CD4-positive, alpha-beta T cell (primary cell): Measurements from ENCODE around the gene RETREG3. TPM values are rescaled to one million over a fixed set of nuclear protein-coding genes. Genes with fewer than 3 reads are reported as not detected.

Source experiments
- ATAC-seq: fragments of 200-7000 bp; cut with Tn5 transposase; one replicate; pipeline ENCODE4 v1.10.0; 2022; ENCODE audit warnings: mild to moderate bottlenecking; ENCODE audit not compliant: poor library complexity
- CTCF ChIA-PET: fragments of 350-600 bp; sonication (Branson Sonifier 250); formaldehyde crosslinking; loops from one replicate; lab custom pipeline; 2021; ENCODE audit warnings: antibody characterized with exemption, inconsistent platforms; lab: Charles Lee
- POLR2A ChIA-PET: fragments of 350-600 bp; sonication (Branson Sonifier 250); formaldehyde crosslinking; loops from one replicate; lab custom pipeline; 2021; ENCODE audit warnings: antibody characterized with exemption, inconsistent platforms; lab: Charles Lee
- DNase-seq, 14 experiments: peaks; one replicate each; pipeline ENCODE4 v3.0.0-alpha.2; 2013 to 2020; ENCODE audit warnings: mixed read lengths in 2 of 14
- H3K27ac ChIP-seq, 2 donors: one replicate each; pipeline versions ENCODE4 v1.5.1 to v1.7.0; 2013; ENCODE audit warnings: low read length in 2 of 2, low read depth in 1 of 2, mild to moderate bottlenecking in 1 of 2
- H3K27me3 ChIP-seq, 2 experiments: 1 replicate in 1 of 2; 2 replicates in 1 of 2; pipeline versions ENCODE4 v1.6.1 to v1.7.0; 2013; ENCODE audit warnings: low read length in 2 of 2, control low read depth in 1 of 2, mild to moderate bottlenecking in 1 of 2, moderate library complexity in 1 of 2; ENCODE audit not compliant: insufficient read depth in 2 of 2, control insufficient read depth in 1 of 2
- H3K36me3 ChIP-seq: one replicate; pipeline ENCODE4 v1.6.1; 2013; ENCODE audit warnings: low read length, control low read depth; ENCODE audit not compliant: insufficient read depth
- H3K4me1 ChIP-seq: one replicate; pipeline ENCODE4 v1.6.1; 2013; ENCODE audit warnings: low read length, control low read depth; ENCODE audit not compliant: insufficient read depth
- H3K4me3 ChIP-seq: one replicate; pipeline ENCODE4 v1.5.1; 2013; ENCODE audit warnings: mild to moderate bottlenecking, low read length, moderate library complexity
- H3K9me3 ChIP-seq, 2 experiments: 1 replicate in 1 of 2; 2 replicates in 1 of 2; pipeline versions ENCODE4 v1.6.1 to v1.7.0; 2013; ENCODE audit warnings: low read length in 2 of 2, mild to moderate bottlenecking in 2 of 2, control low read depth in 1 of 2, moderate library complexity in 1 of 2; ENCODE audit not compliant: control insufficient read depth in 1 of 2, insufficient read depth in 1 of 2
- H3K27ac Mint-ChIP-seq: one replicate; pipeline ENCODE4 v1.8.0; 2020; ENCODE audit warnings: mixed read lengths
- H3K27me3 Mint-ChIP-seq: one replicate; pipeline ENCODE4 v1.8.0; 2021; ENCODE audit warnings: mixed read lengths
- H3K36me3 Mint-ChIP-seq: one replicate; pipeline ENCODE4 v1.8.0; 2021; ENCODE audit warnings: low read depth, mixed read lengths
- H3K4me1 Mint-ChIP-seq: one replicate; pipeline ENCODE4 v1.8.0; 2021; ENCODE audit warnings: low read depth, mixed read lengths
- H3K4me3 Mint-ChIP-seq: one replicate; pipeline ENCODE4 v1.8.0; 2020; ENCODE audit warnings: mild to moderate bottlenecking, mixed read lengths
- H3K9me3 Mint-ChIP-seq: one replicate; pipeline ENCODE4 v1.8.0; 2020; ENCODE audit warnings: mixed read lengths
- CTCF ChIP-seq: fragments of 200-600 bp; IDR thresholded peaks from one replicate; pipeline ENCODE4 v1.8.0; 2022; ENCODE audit warnings: antibody characterized with exemption, mild to moderate bottlenecking
- intact Hi-C, 2 experiments: fragments of 100-400 bp; cut with DNase I in 1 of 2; cut with micrococcal nuclease in 1 of 2; formaldehyde crosslinking; loops; one replicate each; pipeline versions ENCODE4 v1.15.1 to v1.9.0; 2023 to 2025; cut with DNase I, micrococcal nuclease
- polyA plus RNA-seq, 2 donors: library from polyadenylated mRNA; unstranded; fragments of 120-200 nt; gene quantifications; one replicate each; pipeline ENCODE4 v1.2.1, GENCODE V29; 2013
- total RNA-seq, 174 experiments: library from RNA in 2 of 174; stranded (reverse) in 2 of 174; gene quantifications; one replicate each; pipeline ENCODE4 v1.2.3 and lab custom pipeline; 2021 to 2026

Gene RETREG3
- 10 to 100 TPM; 46.7 to 48.7 TPM for total RNA-seq
- polyA plus RNA-seq (2013, experiment 1 of 2): 54.7 TPM
- polyA plus RNA-seq (2013, experiment 2 of 2): 64.9 TPM
- 38.9 to 232 (median 151) reads per million in 172 experiments for total RNA-seq (lab: John Stamatoyannopoulos, UW)

GRCh38 chr17:42609182-42609813, at the start of gene RETREG3, which contains the start of gene TUBG1:
TSS of gene RETREG3 (minus strand) at chr17:42609374. CDS start at chr17:42609324, 50 bp downstream.
TSS of gene TUBG1 (plus strand) at chr17:42609683. CDS start at chr17:42609738, 55 bp downstream.
- DNase-seq (peak; percentile 97 to 100 (median 99)), ATAC-seq (peak; percentile 90)
- intact Hi-C loops: loop anchor here (1.0 to 2.0 kb wide), 4 partner anchors 42 to 222 kb away; partner anchors contain the start of gene MLX (in 1 of the 2)
- no peaks in the 10 kb centered on the region for H3K9me3 Mint-ChIP-seq
- Histone ChIP-seq H3K4me1 (peaks cover 40% of the 10 kb centered on the region), H3K9me3 (no peaks in the 10 kb centered on the region), H3K27ac (peak within 1 kb of the TSS; percentile 92 to 96), H3K4me3 (peak within 1 kb of the TSS; percentile 100), H3K36me3 (peaks cover 31% of the 10 kb centered on the region), H3K27me3 (no peaks in the 10 kb centered on the region)
- peaks cover 61% of the 10 kb centered on the region for H3K36me3 Mint-ChIP-seq
- H3K27me3 Mint-ChIP-seq: no peaks in the 10 kb centered on the region
- no peak for TF ChIP-seq CTCF
- peak within 1 kb of the TSS; percentile 100 for H3K4me3 Mint-ChIP-seq
- POLR2A ChIA-PET: interaction anchor here (0.5 to 2.8 kb wide), 38 partner anchors 9 to 920 kb away, joined by 3 to 42 read pairs (median 4); partner anchors contain the start of genes BECN1, CAVIN1, CNTD1 and COA3
- H3K4me1 Mint-ChIP-seq: peaks cover 51% of the 10 kb centered on the region
- CTCF ChIA-PET: interaction anchor here (0.6 to 3.0 kb wide), 4 partner anchors 31 to 154 kb away, joined by 3 to 26 read pairs (median 3); partner anchors contain the start of gene PSMC3IP
- peak within 1 kb of the TSS; percentile 97 for H3K27ac Mint-ChIP-seq

- peaks cover 8 to 10% of the 10 kb centered on the region in 2 experiments for H3K27me3 ChIP-seq
- no peak overlapping the region for H3K27ac ChIP-seq
- Mint-ChIP-seq H3K27me3 (peaks cover 11% of the 10 kb centered on the region), H3K4me1 (peaks cover 21% of the 10 kb centered on the region), H3K27ac (no peak overlapping the region), H3K9me3 (no peaks in the 10 kb centered on the region), H3K4me3 (peak overlapping the region; percentile 89), H3K36me3 (peaks cover 6% of the 10 kb centered on the region)
- H3K4me1 ChIP-seq: peaks cover 19% of the 10 kb centered on the region
- CTCF ChIA-PET: no interaction called here
- no peak overlapping the region for H3K4me3 ChIP-seq
- ATAC-seq (no peak), DNase-seq (no peak)
- no peaks in the 10 kb centered on the region for H3K36me3 ChIP-seq
- H3K9me3 ChIP-seq: no peaks in the 10 kb centered on the region
- no peak for TF ChIP-seq CTCF
- POLR2A ChIA-PET: interaction anchor here (1.4 to 2.5 kb wide), 3 partner anchors 11 to 49 kb away, joined by 3 to 9 read pairs (median 5); partner anchors contain the start of genes RETREG3 and TUBG1
- intact Hi-C loops: no loop called here
Measured at GRCh38 chr17:42657824-42658588, 48.8 kb upstream of the RETREG3 start.

- no peaks in the 10 kb centered on the region for H3K9me3 ChIP-seq
- no peak for ATAC-seq
- Mint-ChIP-seq H3K9me3 (no peaks in the 10 kb centered on the region), H3K27me3 (peaks cover 17% of the 10 kb centered on the region), H3K36me3 (peaks cover 6% of the 10 kb centered on the region), H3K4me1 (peaks cover 21% of the 10 kb centered on the region), H3K27ac (no peak overlapping the region), H3K4me3 (peak overlapping the region; percentile 40)
- intact Hi-C loops: no loop called here
- peaks cover 9 to 11% of the 10 kb centered on the region in 2 experiments for H3K27me3 ChIP-seq
- no peak overlapping the region for H3K4me3 ChIP-seq
- no peaks in the 10 kb centered on the region for H3K36me3 ChIP-seq
- no peak overlapping the region for H3K27ac ChIP-seq
- TF ChIP-seq CTCF: no peak
- peaks cover 19% of the 10 kb centered on the region for H3K4me1 ChIP-seq
- POLR2A ChIA-PET: no interaction called here
- no peak for DNase-seq
- CTCF ChIA-PET: no interaction called here
Measured at GRCh38 chr17:42655528-42655927, 46.4 kb upstream of the RETREG3 start.
